HepG2 (cell line): ENCODE results near the gene TFDP1. TPM values are rescaled to one million over a fixed set of nuclear protein-coding genes. Genes with fewer than 3 reads are reported as not detected.

ENCODE experiments used
- ATAC-seq: fragments of 200-7000 bp; cut with Tn5 transposase; 3 replicates; pipeline ENCODE4 v1.9.1; 2020; ENCODE audit warnings: mild to moderate bottlenecking, moderate library complexity
- BruUV-seq: library from RNA; stranded (reverse); fragments of 400-500 nt; replicated peaks from 2 replicates; lab custom pipeline; 2021; lab: Mats Ljungman, UMichigan
- CTCF ChIA-PET: fragments of 300-600 bp; formaldehyde crosslinking; extraction: SDS; loops from one replicate; lab custom pipeline; 2021; ENCODE audit warnings: low total read pairs, inconsistent platforms, low intra/inter-chr PET ratio; lab: Yijun Ruan, JAX
- POLR2A ChIA-PET: fragments of 350-600 bp; sonication (Branson Sonifier 250); formaldehyde crosslinking; loops from one replicate; lab custom pipeline; 2020; ENCODE audit warnings: antibody characterized with exemption, inconsistent platforms; lab: Yijun Ruan, JAX
- DNase-seq: peaks from one replicate; pipeline ENCODE4 v3.0.0-alpha.2; 2015; ENCODE audit warnings: low spot score
- FAIRE-seq: peaks from 3 replicates; lab custom pipeline; 2011; peaks lifted over from hg19 to GRCh38; lab: Jason Lieb, UNC
- H2AFZ ChIP-seq: one replicate; pipeline ENCODE4 v1.6.1; 2011; ENCODE audit warnings: low read length, inconsistent platforms
- H3K27ac ChIP-seq: fragments of 300-600 bp; 3 replicates; pipeline ENCODE4 v1.8.0; 2011; ENCODE audit warnings: mixed run types, mild to moderate bottlenecking, mixed read lengths, low read length, inconsistent platforms; ENCODE audit not compliant: insufficient read depth; ENCODE audit errors: extremely low read length
- H3K27me3 ChIP-seq, 2 experiments: fragments of 200-600 bp in 1 of 2; 2 replicates in 1 of 2; 3 replicates in 1 of 2; pipeline versions ENCODE4 v1.6.0 to v1.8.0; 2011; ENCODE audit warnings: low read length in 2 of 2, mild to moderate bottlenecking in 2 of 2, moderate library complexity in 2 of 2, inconsistent platforms in 1 of 2; ENCODE audit not compliant: insufficient read depth in 2 of 2, control insufficient read depth in 1 of 2
- H3K36me3 ChIP-seq, 2 experiments: fragments of 200-600 bp in 1 of 2; replicated peaks in 1 of 2; 2 replicates in 1 of 2; 3 replicates in 1 of 2; pipeline versions ENCODE4 v1.5.1 to v1.8.0; 2011; ENCODE audit warnings: low read length in 2 of 2, inconsistent platforms in 1 of 2; ENCODE audit not compliant: insufficient read depth in 2 of 2, control insufficient read depth in 1 of 2
- H3K4me1 ChIP-seq: 2 replicates; pipeline ENCODE4 v1.5.1; 2012; ENCODE audit warnings: low read length, inconsistent platforms; ENCODE audit not compliant: insufficient read depth
- H3K4me2 ChIP-seq: 2 replicates; pipeline ENCODE4 v1.6.0; 2011; ENCODE audit warnings: low read depth, low read length, inconsistent platforms
- H3K4me3 ChIP-seq, 3 experiments: fragments of 200-600 bp in 1 of 3; sonication (generic), shearing (Covaris generic) in 1 of 3; replicated peaks in 1 of 3; 2 replicates each; pipeline ENCODE4 v1.5.1; 2011 to 2016; ENCODE audit warnings: low read length in 3 of 3, inconsistent platforms in 2 of 3, low read depth in 2 of 3, mild to moderate bottlenecking in 2 of 3, control low read depth in 1 of 3, mixed read lengths in 1 of 3; ENCODE audit not compliant: insufficient read depth in 1 of 3
- H3K79me2 ChIP-seq: one replicate; pipeline ENCODE4 v1.6.1; 2011; ENCODE audit warnings: low read length, inconsistent platforms; ENCODE audit not compliant: insufficient read depth
- H3K9ac ChIP-seq: 2 replicates; pipeline ENCODE4 v1.6.0; 2011; ENCODE audit warnings: mild to moderate bottlenecking, low read depth, low read length, inconsistent platforms; ENCODE audit not compliant: insufficient read depth
- H3K9me3 ChIP-seq: 2 replicates; pipeline ENCODE4 v1.5.1; 2012; ENCODE audit warnings: mild to moderate bottlenecking, low read length
- H4K20me1 ChIP-seq: 2 replicates; pipeline ENCODE4 v1.6.0; 2011; ENCODE audit warnings: inconsistent platforms, mild to moderate bottlenecking, low read length, moderate library complexity; ENCODE audit not compliant: insufficient read depth
- FOXA3 ChIP-seq: IDR thresholded peaks from 2 replicates; pipeline ENCODE4 v1.6.1; 2016; ENCODE audit warnings: missing genetic modification reagents, missing compliant biosample characterization
- GFI1 ChIP-seq: sonication (generic); formaldehyde crosslinking; IDR thresholded peaks from 2 replicates; pipeline ENCODE4 v1.5.0; 2020; ENCODE audit warnings: missing genetic modification reagents, mild to moderate bottlenecking, borderline replicate concordance
- MLLT10 ChIP-seq: sonication (generic); formaldehyde crosslinking; IDR thresholded peaks from 2 replicates; pipeline ENCODE4 v1.4.0; 2020; ENCODE audit warnings: missing genetic modification reagents
- NCOA1 ChIP-seq: sonication (generic); formaldehyde crosslinking; IDR thresholded peaks from 2 replicates; pipeline ENCODE4 v1.9.0; 2021; ENCODE audit warnings: missing genetic modification reagents
- PHF5A ChIP-seq: IDR thresholded peaks from one replicate; pipeline ENCODE4 v1.6.1; 2018; ENCODE audit warnings: low read depth, missing genetic modification reagents; ENCODE audit not compliant: unreplicated experiment
- PITX1 ChIP-seq: sonication (generic); formaldehyde crosslinking; IDR thresholded peaks from 2 replicates; pipeline ENCODE4 v1.5.1; 2020; ENCODE audit warnings: mild to moderate bottlenecking, missing genetic modification reagents
- REPIN1 ChIP-seq: sonication (generic); formaldehyde crosslinking; IDR thresholded peaks from 2 replicates; pipeline ENCODE4 v1.8.0; 2022; ENCODE audit warnings: missing genetic modification reagents, low read depth, mild to moderate bottlenecking, borderline replicate concordance
- SATB2 ChIP-seq: sonication (generic); formaldehyde crosslinking; IDR thresholded peaks from 2 replicates; pipeline ENCODE4 v1.5.0; 2020; ENCODE audit warnings: missing genetic modification reagents
- SKIL ChIP-seq: sonication (generic); formaldehyde crosslinking; IDR thresholded peaks from 2 replicates; pipeline ENCODE4 v1.8.0; 2022; ENCODE audit warnings: missing genetic modification reagents, mild to moderate bottlenecking, moderate library complexity, borderline replicate concordance
- ZKSCAN8 ChIP-seq: IDR thresholded peaks from 2 replicates; pipeline ENCODE4 v1.6.1; 2016; ENCODE audit warnings: borderline replicate concordance, missing genetic modification reagents, missing compliant biosample characterization
- ZNF335 ChIP-seq: sonication (generic); formaldehyde crosslinking; IDR thresholded peaks from 2 replicates; pipeline ENCODE4 v1.4.0; 2020; ENCODE audit warnings: missing genetic modification reagents
- ZNF569 ChIP-seq: sonication (generic); formaldehyde crosslinking; IDR thresholded peaks from 2 replicates; pipeline ENCODE4 v1.5.0; 2020; ENCODE audit warnings: mild to moderate bottlenecking, missing genetic modification reagents, moderate library complexity, borderline replicate concordance
- ZNF609 ChIP-seq: sonication (generic); formaldehyde crosslinking; IDR thresholded peaks from 2 replicates; pipeline ENCODE4 v1.4.0; 2020; ENCODE audit warnings: mild to moderate bottlenecking, missing genetic modification reagents, borderline replicate concordance
- WGBS: methylation state at CpG from one replicate; pipeline ENCODE4 v1.1.6; 2017; ENCODE audit warnings: low lambda C conversion rate; 5-methylcytosine and 5-hydroxymethylcytosine counted together
- in situ Hi-C: cut with HindIII; loops from 2 replicates; pipeline ENCODE4 v1.10.0; 2017; ENCODE audit warnings: low pct_unique_long_range_greater_than_20kb; ENCODE audit not compliant: extremely low pct_ligation_motif_present
- intact Hi-C: fragments of 100-400 bp; cut with micrococcal nuclease; formaldehyde crosslinking; loops from one replicate; pipeline ENCODE4 v1.10.0; 2022; ENCODE audit not compliant: unreplicated experiment
- polyA plus RNA-seq, 8 experiments: library from polyadenylated mRNA; depleted of rRNA in 3 of 8; stranded (reverse) in 7 of 8; unstranded in 1 of 8; fragments of >200 nt; fragmentation: Illumina TruSeq in 4 of 8; extraction: Trizol in 4 of 8; gene quantifications; 2 replicates each; pipeline versions ENCODE4 v1.2.1 to v1.2.3, GENCODE V29; 2011 to 2016; ENCODE audit warnings: low read depth in 4 of 8, missing spikeins in 1 of 8, mixed read lengths in 1 of 8; ENCODE audit not compliant: insufficient read depth in 1 of 8
- total RNA-seq, 5 experiments: library from RNA; depleted of rRNA; stranded (reverse); fragments of >200 nt; fragmentation: Illumina TruSeq; extraction: Trizol; gene quantifications; 2 replicates each; pipeline ENCODE4 v1.2.3, GENCODE V29; 2016; ENCODE audit warnings: low read depth in 1 of 5
- TF ChIP-seq, protein P1 (sequence below): sonication (generic); formaldehyde crosslinking; IDR thresholded peaks from 2 replicates; pipeline ENCODE4 v1.9.0; 2021; ENCODE audit warnings: missing genetic modification reagents, mild to moderate bottlenecking, borderline replicate concordance

The TFDP1 gene
- total and polyA plus RNA-seq, 2 of the 13 experiments (the other 11 are each of a cell fraction or from before 2014, with no cell fraction given), result 38.0 to 84.2 TPM

- no peak overlapping the region for H3K9ac ChIP-seq
- FAIRE-seq (no peak), ATAC-seq (no peak), DNase-seq (no peak)
- intact Hi-C loops (no loop called here), in situ Hi-C loops (no loop called here)
- no peak overlapping the region for H2AFZ ChIP-seq
- 92% methylated on average over 15 of the region's 15 CpGs for WGBS
- no peaks in the 10 kb centered on the region for H3K9me3 ChIP-seq
- H4K20me1 ChIP-seq, result peaks cover 3% of the 10 kb centered on the region; the same call in 1 of the 2 replicates
- ChIA-PET POLR2A (no interaction called here), CTCF (no interaction called here)
- peaks cover 23% of the 10 kb centered on the region for H3K79me2 ChIP-seq
- TF ChIP-seq ZNF609 (CRISPR knock-in tag) (no peak), ZNF335 (CRISPR knock-in tag) (no peak), MLLT10 (no peak), REPIN1 (CRISPR knock-in tag) (no peak), PITX1 (no peak), SKIL (CRISPR knock-in tag) (no peak), ZNF569 (CRISPR knock-in tag) (no peak), PHF5A (CRISPR knock-in tag) (no peak), FOXA3 (CRISPR knock-in tag) (no peak), NCOA1 (no peak), GFI1 (no peak), SATB2 (no peak), ZKSCAN8 (CRISPR knock-in tag) (no peak)
- TF ChIP-seq, protein P1, sequence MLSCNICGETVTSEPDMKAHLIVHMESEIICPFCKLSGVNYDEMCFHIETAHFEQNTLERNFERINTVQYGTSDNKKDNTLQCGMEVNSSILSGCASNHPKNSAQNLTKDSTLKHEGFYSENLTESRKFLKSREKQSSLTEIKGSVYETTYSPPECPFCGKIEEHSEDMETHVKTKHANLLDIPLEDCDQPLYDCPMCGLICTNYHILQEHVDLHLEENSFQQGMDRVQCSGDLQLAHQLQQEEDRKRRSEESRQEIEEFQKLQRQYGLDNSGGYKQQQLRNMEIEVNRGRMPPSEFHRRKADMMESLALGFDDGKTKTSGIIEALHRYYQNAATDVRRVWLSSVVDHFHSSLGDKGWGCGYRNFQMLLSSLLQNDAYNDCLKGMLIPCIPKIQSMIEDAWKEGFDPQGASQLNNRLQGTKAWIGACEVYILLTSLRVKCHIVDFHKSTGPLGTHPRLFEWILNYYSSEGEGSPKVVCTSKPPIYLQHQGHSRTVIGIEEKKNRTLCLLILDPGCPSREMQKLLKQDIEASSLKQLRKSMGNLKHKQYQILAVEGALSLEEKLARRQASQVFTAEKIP (CRISPR knock-in tag), result no peak
- BruUV-seq, result no TSS peak
- no peaks in the 10 kb centered on the region for H3K27me3 ChIP-seq
- peaks cover 16% of the 10 kb centered on the region for H3K4me1 ChIP-seq
- no peak overlapping the region for H3K4me2 ChIP-seq
- H3K27ac ChIP-seq, result no peak overlapping the region
- peaks cover 12 to 42% of the 10 kb centered on the region in 2 experiments for H3K36me3 ChIP-seq
- H3K4me3 ChIP-seq, result no peak overlapping the region
Observed at GRCh38 chr13:113620036-113620796, 35.7 kb downstream of the TFDP1 start.
